Kasumi-1 (cell line): ENCODE results near the gene TMEM63A.

Experiments used
- DNase-seq, 2 experiments: peaks; one replicate each; lab custom pipeline; 2025; lab: John Stamatoyannopoulos, UW

TMEM63A gene

GRCh38 chr1:225885336-225885735, 3.2 kb upstream of the TMEM63A start:
- no peak for DNase-seq

DNA sequence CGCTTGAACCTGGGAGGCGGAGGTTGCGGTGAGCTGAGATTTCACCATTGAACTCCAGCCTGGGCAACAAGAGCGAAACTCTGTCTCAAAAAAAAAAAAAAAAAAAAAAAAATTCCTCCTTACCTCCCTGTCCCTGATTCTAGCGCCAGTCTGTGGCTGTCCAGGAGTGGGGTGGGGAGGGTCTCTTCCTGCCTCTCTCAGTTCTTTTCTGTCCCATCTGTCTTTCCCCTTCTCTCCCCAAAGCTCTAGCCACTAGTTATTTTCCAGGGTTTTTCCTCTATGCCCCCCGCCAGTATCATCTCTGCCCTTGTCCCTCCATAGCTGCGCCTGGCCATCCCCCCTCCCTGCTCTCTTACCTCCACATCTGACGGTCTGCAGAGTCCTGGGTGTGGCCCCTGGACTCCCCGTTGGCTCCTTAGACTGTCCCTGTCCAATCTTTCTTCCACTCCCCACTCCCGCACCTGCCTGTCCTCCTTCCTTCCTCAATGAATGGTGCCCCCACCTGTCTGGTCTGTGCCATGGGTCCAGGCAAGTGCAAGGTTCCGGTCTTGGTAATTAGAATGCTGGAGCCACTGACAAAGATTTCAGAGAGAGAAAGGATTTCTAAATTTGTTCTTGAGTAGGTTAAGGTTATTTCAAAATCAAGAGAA, 1.6 kb upstream of the TMEM63A start:
- DNase-seq: no peak

DNA sequence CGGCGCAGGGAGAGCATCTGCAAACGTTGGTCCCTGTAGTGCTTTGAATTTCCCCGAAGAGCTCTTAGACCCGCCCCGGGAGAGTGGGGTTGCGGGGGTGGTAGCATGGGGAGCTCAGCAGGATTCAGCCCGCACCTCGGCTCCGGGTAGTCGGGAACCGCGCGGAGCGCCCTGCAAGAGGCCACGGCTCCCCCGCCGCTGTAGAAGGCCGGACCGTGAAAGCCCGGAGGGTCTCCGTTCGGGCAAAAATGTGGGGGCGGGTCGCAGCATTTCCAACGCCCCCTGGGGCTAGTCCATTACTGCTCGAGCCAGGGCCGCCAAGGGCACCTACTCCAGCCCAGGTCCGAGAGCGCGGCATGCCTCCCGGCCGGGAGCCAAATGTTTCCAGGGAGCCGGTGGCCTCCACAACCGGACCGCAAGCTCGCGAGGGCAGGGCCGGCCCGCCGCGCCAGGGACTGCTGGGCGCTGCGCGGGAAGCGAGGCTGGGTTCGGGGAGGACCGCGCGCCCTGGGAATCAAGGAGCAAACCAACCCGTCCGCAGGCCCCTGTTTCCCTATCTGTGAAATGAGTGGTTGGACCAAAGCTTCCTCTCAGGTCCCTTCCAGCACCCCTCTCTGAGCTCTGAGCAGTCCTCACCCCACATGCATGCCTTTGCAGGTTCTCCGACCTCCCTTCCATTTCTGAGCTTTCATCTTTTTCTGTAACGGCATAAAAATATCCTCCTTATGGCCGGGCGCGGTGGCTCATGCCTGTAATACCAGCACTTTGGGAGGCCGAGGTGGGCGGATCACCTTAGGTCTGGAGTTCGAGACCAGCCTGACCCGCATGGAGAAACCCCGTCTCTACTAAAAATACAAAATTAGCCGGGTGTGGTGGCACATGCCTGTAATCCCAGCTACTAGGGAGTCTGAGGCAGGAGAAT, 775 bp upstream of the TMEM63A start:
- DNase-seq: peak; percentile 44 to 52

- no peak for DNase-seq
Observed at GRCh38 chr1:225881081-225881958, 860 bp downstream of the TMEM63A start.

- no peak for DNase-seq
Observed at GRCh38 chr1:225880636-225881035, 1.5 kb downstream of the TMEM63A start.

DNA sequence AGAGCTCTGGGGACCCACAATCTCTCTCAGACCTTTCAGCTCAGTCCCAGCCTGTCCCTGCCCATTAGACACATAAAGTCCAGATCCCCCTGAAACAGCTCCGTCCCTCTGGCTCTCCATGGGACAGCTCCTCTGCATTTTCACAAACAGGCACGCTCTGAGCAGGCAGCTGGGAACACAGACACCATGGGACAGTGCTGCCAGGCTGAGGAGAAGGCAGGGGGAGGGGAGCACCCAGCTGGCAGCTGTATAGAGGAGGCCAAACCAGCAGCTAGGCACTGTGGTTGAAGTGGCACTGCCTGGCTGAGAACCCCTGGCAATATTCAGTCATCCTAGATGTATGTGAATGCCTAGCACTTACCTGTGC, 2.0 kb downstream of the TMEM63A start:
- DNase-seq: no peak

- DNase-seq: peak in 1 of 2 experiments; percentile 10
Observed at GRCh38 chr1:225879521-225880221, 2.5 kb downstream of the TMEM63A start.

DNA sequence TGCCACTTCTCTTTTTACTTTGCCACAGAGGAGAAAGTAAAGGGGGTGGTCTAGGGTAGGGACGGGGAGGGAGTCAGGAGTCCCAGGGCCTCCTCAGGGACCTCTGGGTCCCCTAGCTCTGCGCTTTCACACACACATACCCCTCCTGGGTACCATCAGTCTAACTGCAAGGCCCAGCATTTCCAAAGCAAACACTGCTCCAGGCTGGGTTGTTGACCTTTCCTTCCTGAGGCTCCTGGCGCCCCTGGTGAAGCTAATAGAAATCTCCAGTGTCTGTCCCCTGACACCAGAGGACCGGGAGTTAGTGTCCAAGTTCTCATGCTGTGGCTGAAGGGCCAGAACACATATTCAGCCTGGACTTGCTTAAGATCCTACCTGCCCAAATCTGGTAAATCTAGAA, 3.9 kb downstream of the TMEM63A start:
- no peak for DNase-seq

- DNase-seq: peak; percentile 46 to 48
Observed at GRCh38 chr1:225877580-225877979, 4.6 kb downstream of the TMEM63A start.

DNA sequence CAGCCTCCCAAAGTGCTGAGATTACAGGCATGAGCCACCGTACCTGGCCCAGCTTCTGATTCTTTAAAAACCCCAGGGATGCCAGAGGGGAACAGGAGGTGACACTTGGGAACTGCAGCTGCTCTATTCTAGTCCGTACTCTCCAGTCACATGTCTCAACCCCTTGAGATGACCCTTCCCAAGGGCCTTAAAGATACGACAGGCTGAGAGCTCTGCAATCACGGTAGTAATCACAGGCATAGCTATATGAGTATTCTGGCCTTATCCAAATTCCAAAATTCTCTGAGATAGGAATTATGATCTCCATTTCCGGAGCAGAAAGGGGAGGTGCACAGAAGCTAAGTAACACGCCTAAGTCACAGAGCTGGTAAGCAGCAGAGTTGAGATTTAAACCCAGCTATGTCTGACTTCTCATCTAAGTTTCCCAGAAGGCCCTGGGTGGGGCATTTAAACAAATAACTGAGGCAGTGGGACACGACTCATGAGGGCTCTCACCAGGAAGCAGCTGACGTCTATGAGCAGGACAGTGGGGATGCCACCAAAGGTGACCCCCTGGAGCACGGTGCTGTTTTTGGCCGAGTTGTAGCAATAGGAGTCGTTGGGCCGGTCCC, 5.2 kb downstream of the TMEM63A start:
- no peak for DNase-seq

DNA sequence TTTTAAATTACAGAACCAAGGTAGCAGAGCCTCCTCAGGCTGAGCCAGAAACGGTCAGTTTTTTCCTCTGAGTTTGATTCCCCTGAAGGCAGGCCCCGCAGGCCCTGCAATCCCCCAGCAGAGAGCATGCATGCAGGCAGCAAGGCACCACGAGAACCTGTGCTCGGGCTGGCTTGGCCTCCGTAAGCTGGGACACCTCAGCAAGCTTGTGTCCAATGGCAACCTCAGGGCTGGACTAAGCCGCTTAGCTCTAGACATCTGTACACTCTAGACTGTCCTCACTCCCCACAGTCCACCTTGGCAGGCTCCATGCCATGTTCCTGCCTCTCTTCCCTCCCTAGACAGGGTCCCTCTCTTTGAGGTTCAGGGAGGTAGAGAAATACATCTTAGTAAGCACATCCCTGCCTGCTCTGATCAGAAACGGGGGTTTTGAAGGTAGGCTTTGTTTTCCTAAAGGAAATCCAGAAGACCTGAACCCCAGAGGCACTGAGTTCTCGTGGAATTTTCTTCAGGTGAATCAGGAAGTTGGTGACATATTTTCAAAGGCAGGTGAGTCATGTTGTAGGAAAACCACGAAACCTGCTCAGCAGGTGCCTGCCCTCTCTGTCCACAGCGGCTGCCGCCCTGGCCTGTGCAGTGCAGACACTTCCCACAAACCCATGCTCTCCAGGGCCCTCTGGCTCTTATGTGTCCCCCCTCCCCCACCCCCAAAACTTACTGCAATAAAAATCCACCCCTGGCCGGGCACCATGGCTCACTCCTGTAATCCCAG, 7.0 kb downstream of the TMEM63A start:
- DNase-seq: no peak

GRCh38 chr1:225874431-225874830, 7.7 kb downstream of the TMEM63A start:
- no peak for DNase-seq

DNA sequence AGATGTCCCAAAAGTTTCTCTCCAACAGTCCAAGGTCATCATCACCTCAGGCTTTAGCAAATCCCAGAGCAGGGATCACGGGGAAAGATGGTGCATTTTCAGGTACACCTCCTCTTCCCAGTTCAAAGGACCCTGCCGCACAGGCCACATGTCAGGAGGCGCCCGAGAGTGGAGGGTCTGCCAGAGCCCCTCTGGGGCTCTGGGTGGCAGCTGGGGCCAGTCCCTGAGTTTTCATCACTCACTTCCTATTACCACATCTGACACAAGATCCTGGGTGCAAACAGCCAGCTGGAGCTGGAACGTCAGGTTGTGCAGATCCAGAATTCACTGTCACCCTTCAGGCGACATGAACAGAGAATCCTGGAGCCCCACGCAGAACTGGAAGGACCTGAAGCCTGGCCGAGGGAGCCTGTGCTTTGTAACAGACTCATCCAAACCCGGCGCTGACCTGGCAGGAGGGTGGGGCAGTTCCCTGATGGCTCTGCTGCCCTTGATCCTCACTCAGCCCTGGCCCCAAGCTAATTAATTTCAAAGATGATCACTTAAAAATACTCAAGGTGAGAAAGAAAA, 8.8 kb downstream of the TMEM63A start:
- DNase-seq: no peak

DNA sequence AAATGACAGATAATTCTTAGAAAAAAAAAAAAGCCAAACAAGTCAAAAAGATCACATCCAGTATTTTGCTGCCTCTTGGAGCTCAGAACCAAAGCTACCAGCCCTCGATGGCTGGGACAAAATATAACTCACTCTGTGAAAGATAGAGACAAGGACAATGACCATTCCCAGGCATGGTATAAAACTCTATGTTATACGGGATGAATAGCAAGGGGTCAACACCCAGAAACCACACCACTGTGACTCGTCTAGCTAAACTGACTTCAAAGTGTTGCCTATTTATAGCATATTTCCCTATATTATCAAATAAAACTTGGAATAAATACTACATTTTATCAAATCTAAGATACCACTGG, 10.1 kb downstream of the TMEM63A start:
- no peak for DNase-seq

DNA sequence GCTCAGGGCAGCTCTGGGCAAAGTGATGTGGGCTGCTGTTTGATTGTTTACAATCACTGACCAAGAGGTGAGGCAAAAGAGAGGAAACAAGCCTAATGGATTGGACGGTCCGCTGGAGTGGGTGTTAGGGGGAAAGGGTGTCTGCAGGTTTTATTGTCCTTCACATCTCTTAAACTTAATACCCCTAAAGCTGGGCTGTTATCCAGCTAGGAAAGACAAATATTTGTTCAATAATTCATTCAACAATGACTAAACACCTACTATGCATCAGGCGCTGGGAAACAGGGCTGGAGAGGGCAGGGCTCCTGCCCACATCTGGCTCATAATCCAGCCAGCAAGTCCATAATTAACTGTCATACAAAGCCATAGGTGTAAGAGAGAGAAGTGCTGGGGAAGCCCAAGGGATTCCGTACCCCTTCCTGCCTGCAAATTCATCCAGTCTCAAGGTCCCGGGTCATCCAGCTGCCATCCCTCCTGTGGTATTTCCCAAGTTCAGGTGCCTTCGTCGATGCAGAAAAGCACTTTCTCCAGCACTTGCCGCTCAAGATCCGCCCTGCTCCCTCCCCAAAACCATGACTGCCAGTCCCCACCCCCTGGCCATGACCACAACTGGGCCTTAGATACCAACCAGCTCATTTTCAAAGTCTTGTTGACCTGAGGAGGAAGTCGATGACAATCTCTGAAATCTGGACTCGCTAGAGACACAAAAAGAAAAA, 10.7 kb downstream of the TMEM63A start:
- no peak for DNase-seq

DNA sequence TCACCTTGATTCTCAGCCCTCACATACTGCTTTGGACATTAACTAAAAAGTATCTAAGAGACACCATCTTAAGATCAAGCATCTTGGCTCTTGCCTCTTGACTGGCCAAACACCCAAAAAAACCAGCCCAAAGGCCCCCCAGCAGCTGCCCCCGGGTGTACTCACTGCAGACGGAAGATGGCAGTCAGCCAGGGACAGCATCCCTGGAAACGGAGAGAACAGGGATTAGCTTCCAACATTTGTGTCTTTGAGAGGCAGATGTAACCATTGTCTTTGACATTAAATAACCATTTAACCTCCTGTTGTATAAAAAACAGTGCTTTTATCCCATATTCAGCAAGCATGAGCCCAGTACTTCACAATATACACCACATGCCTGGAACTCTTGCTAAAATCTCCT, 11.3 kb downstream of the TMEM63A start:
- DNase-seq: no peak

- no peak for DNase-seq
Observed at GRCh38 chr1:225868631-225869330, 13.4 kb downstream of the TMEM63A start.

- no peak for DNase-seq
Observed at GRCh38 chr1:225866981-225867380, 15.2 kb downstream of the TMEM63A start.
